Measurements from ENCODE around the gene LRRC15. TPM values are rescaled to one million over a fixed set of nuclear protein-coding genes. Genes with fewer than 3 reads are reported as not detected.

The LRRC15 gene
- polyA plus RNA-seq, 3 donors = not detected

DNA sequence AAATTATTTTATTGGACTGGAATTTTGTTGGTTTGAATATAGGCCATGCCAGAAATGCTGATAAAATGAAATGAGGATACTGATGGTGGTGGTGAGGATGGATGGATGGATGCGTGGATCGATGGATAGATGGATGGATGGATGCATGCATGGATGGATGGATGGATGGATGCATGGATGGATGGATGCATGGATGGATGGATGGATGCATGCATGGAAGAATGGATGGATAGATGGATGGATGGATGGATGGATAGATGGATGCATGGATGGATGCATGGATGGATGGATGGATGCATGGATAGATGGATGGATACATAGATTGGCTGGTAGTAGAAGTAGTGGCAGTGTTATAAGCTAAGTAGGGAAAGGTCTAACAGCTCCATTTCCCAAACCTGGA, 58.5 kb downstream of the LRRC15 start:
- Histone ChIP-seq H3K9ac (ENCODE audit: insufficient read depth, low read length, poor library complexity, severe bottlenecking) (no peak overlapping the region), H3K36me3 (replicated peaks in 1 of 2; ENCODE audit: control insufficient read depth in 1 of 2, insufficient read depth in 2 of 2, low read length in 2 of 2) (no peaks in the 10 kb centered on the region), H3K79me2 (ENCODE audit: insufficient read depth, low read length) (no peaks in the 10 kb centered on the region), H3K4me3 (replicated peaks in 1 of 3; ENCODE audit: low read depth in 2 of 3, low read length in 3 of 3) (no peak overlapping the region), H4K20me1 (ENCODE audit: insufficient read depth, low read length) (no peaks in the 10 kb centered on the region), H3K4me1 (ENCODE audit: control insufficient read depth in 1 of 2, insufficient read depth in 2 of 2, low read length in 2 of 2) (peaks cover 6 to 12% of the 10 kb centered on the region in 2 donors), H3K27ac (ENCODE audit: low read depth in 1 of 2, low read length in 2 of 2) (no peak overlapping the region), H2AFZ (ENCODE audit: insufficient read depth, low read depth, low read length, poor library complexity, severe bottlenecking) (no peak overlapping the region), H3K9me3 (replicated peaks in 1 of 2; ENCODE audit: control insufficient read depth in 1 of 2, insufficient read depth in 1 of 2, low read length in 2 of 2) (no peaks in the 10 kb centered on the region), H3K27me3 (ENCODE audit: control insufficient read depth in 2 of 2, insufficient read depth in 2 of 2, low read length in 2 of 2) (peaks cover 34 to 57% of the 10 kb centered on the region in 2 donors), H3K4me2 (replicated peaks; ENCODE audit: extremely low read depth, low read length, poor library complexity, severe bottlenecking) (no peak overlapping the region)
- 91% methylated on average over 2 of the region's 2 CpGs for WGBS (ENCODE audit: insufficient coverage)
- Mint-ChIP-seq H3K27ac (peak overlapping the region in 1 of 7 donors; percentile 3), H3K9me3 (peaks cover 0 to 5% (median 0%) of the 10 kb centered on the region in 7 donors), H3K4me3 (no peak overlapping the region), H3K4me1 (peaks cover 14% of the 10 kb centered on the region), H3K36me3 (no peaks in the 10 kb centered on the region), H3K27me3 (ENCODE audit: low read depth in 3 of 3) (peaks cover 56 to 70% (median 58%) of the 10 kb centered on the region in 3 donors)
- DNase-seq = no peak
- intact Hi-C loops (cut with micrococcal nuclease) = loop anchor here in 1 of 2 donors (10.0 kb wide), 1 partner anchor 646 kb away; no protein-coding TSS in a partner anchor
- TF ChIP-seq, protein P1, sequence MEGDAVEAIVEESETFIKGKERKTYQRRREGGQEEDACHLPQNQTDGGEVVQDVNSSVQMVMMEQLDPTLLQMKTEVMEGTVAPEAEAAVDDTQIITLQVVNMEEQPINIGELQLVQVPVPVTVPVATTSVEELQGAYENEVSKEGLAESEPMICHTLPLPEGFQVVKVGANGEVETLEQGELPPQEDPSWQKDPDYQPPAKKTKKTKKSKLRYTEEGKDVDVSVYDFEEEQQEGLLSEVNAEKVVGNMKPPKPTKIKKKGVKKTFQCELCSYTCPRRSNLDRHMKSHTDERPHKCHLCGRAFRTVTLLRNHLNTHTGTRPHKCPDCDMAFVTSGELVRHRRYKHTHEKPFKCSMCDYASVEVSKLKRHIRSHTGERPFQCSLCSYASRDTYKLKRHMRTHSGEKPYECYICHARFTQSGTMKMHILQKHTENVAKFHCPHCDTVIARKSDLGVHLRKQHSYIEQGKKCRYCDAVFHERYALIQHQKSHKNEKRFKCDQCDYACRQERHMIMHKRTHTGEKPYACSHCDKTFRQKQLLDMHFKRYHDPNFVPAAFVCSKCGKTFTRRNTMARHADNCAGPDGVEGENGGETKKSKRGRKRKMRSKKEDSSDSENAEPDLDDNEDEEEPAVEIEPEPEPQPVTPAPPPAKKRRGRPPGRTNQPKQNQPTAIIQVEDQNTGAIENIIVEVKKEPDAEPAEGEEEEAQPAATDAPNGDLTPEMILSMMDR (IDR thresholded peaks at IDR 0.05) = no peak

- Mint-ChIP-seq H3K4me3 (no peak overlapping the region), H3K36me3 (no peaks in the 10 kb centered on the region), H3K4me1 (peaks cover 13% of the 10 kb centered on the region), H3K9me3 (peaks cover 0 to 5% (median 0%) of the 10 kb centered on the region in 7 donors), H3K27me3 (ENCODE audit: low read depth in 3 of 3) (peaks cover 59 to 71% (median 61%) of the 10 kb centered on the region in 3 donors), H3K27ac (no peak overlapping the region)
- no peak overlapping the region for H3K4me2 ChIP-seq (replicated peaks; ENCODE audit: extremely low read depth, low read length, poor library complexity, severe bottlenecking)
- no peaks in the 10 kb centered on the region for H4K20me1 ChIP-seq (ENCODE audit: insufficient read depth, low read length)
- H3K9me3 ChIP-seq (replicated peaks in 1 of 2; ENCODE audit: control insufficient read depth in 1 of 2, insufficient read depth in 1 of 2, low read length in 2 of 2) = no peaks in the 10 kb centered on the region
- H3K27me3 ChIP-seq (ENCODE audit: control insufficient read depth in 2 of 2, insufficient read depth in 2 of 2, low read length in 2 of 2) = peaks cover 33 to 59% of the 10 kb centered on the region in 2 donors
- no peak overlapping the region for H2AFZ ChIP-seq (ENCODE audit: insufficient read depth, low read depth, low read length, poor library complexity, severe bottlenecking)
- no peak overlapping the region for H3K9ac ChIP-seq (ENCODE audit: insufficient read depth, low read length, poor library complexity, severe bottlenecking)
- intact Hi-C loops (cut with micrococcal nuclease) = loop anchor here in 1 of 2 donors (10.0 kb wide), 1 partner anchor 645 kb away; no protein-coding TSS in a partner anchor
- peaks cover 3 to 4% of the 10 kb centered on the region in 2 donors for H3K4me1 ChIP-seq (ENCODE audit: control insufficient read depth in 1 of 2, insufficient read depth in 2 of 2, low read length in 2 of 2)
- 95% methylated on average over 3 of the region's 11 CpGs for WGBS (ENCODE audit: insufficient coverage)
- no peaks in the 10 kb centered on the region for H3K79me2 ChIP-seq (ENCODE audit: insufficient read depth, low read length)
- no peak for DNase-seq
- H3K36me3 ChIP-seq (replicated peaks in 1 of 2; ENCODE audit: control insufficient read depth in 1 of 2, insufficient read depth in 2 of 2, low read length in 2 of 2) = no peaks in the 10 kb centered on the region
- TF ChIP-seq, protein P1 (IDR thresholded peaks at IDR 0.05) = no peak
- H3K4me3 ChIP-seq (replicated peaks in 1 of 3; ENCODE audit: low read depth in 2 of 3, low read length in 3 of 3) = no peak overlapping the region
- H3K27ac ChIP-seq (ENCODE audit: low read depth in 1 of 2, low read length in 2 of 2) = no peak overlapping the region
These were observed 59.3 kb downstream of the LRRC15 start for GRCh38 chr3:194310060-194310835.

Measured in CD14-positive monocyte (primary cell).